ENCODE data around the gene CACTIN.
"Not testable (repeated sequence)": the region's sequence is repeated elsewhere in the genome, so short reads cannot be mapped to it uniquely, and the experiment has no call there.

Gene CACTIN

GRCh38 chr19:3585301-3586126, 41.1 kb downstream of the CACTIN start, which contains the start of gene GIPC3:
Gene GIPC3 (plus strand): TSS chr19:3585478. CDS start chr19:3585598, 120 bp downstream.
- H3K27ac ChIP-seq = no peak within 1 kb of the TSS
- no peak for DNase-seq (ENCODE audit: low spot score)
- peak within 1 kb of the TSS; percentile 62 for H3K4me3 ChIP-seq
- TF ChIP-seq, protein P1, sequence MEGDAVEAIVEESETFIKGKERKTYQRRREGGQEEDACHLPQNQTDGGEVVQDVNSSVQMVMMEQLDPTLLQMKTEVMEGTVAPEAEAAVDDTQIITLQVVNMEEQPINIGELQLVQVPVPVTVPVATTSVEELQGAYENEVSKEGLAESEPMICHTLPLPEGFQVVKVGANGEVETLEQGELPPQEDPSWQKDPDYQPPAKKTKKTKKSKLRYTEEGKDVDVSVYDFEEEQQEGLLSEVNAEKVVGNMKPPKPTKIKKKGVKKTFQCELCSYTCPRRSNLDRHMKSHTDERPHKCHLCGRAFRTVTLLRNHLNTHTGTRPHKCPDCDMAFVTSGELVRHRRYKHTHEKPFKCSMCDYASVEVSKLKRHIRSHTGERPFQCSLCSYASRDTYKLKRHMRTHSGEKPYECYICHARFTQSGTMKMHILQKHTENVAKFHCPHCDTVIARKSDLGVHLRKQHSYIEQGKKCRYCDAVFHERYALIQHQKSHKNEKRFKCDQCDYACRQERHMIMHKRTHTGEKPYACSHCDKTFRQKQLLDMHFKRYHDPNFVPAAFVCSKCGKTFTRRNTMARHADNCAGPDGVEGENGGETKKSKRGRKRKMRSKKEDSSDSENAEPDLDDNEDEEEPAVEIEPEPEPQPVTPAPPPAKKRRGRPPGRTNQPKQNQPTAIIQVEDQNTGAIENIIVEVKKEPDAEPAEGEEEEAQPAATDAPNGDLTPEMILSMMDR (IDR thresholded peaks at IDR 0.05) = no peak

- not testable (repeated sequence) for DNase-seq (ENCODE audit: low spot score); H3K4me3 ChIP-seq; H3K27ac ChIP-seq
These were observed 42.4 kb downstream of the CACTIN start for GRCh38 chr19:3584036-3584802.

GRCh38 chr19:3581792-3582191, 44.8 kb downstream of the CACTIN start:
- H3K27ac ChIP-seq; H3K4me3 ChIP-seq; DNase-seq (ENCODE audit: low spot score): not testable (repeated sequence)

- no peak overlapping the region for H3K4me3 ChIP-seq
- no peak for DNase-seq (ENCODE audit: low spot score)
- peak overlapping the region; percentile 29 to 84 for H3K27ac ChIP-seq
- TF ChIP-seq, protein P1 (IDR thresholded peaks at IDR 0.05) = no peak
These were observed 46.2 kb downstream of the CACTIN start for GRCh38 chr19:3580156-3580934.

- TF ChIP-seq, protein P1 (IDR thresholded peaks at IDR 0.05) = no peak
- H3K4me3 ChIP-seq = no peak overlapping the region
- DNase-seq (ENCODE audit: low spot score) = no peak
- no peak overlapping the region for H3K27ac ChIP-seq
These were observed 48.2 kb downstream of the CACTIN start for GRCh38 chr19:3578390-3578789.

GRCh38 chr19:3577723-3578344, 48.8 kb downstream of the CACTIN start:
- DNase-seq (ENCODE audit: low spot score) = no peak
- Histone ChIP-seq H3K27ac (peak overlapping the region in 1 of 2 donors; percentile 87), H3K4me3 (no peak overlapping the region)
- TF ChIP-seq, protein P1 (IDR thresholded peaks at IDR 0.05) = no peak

DNA sequence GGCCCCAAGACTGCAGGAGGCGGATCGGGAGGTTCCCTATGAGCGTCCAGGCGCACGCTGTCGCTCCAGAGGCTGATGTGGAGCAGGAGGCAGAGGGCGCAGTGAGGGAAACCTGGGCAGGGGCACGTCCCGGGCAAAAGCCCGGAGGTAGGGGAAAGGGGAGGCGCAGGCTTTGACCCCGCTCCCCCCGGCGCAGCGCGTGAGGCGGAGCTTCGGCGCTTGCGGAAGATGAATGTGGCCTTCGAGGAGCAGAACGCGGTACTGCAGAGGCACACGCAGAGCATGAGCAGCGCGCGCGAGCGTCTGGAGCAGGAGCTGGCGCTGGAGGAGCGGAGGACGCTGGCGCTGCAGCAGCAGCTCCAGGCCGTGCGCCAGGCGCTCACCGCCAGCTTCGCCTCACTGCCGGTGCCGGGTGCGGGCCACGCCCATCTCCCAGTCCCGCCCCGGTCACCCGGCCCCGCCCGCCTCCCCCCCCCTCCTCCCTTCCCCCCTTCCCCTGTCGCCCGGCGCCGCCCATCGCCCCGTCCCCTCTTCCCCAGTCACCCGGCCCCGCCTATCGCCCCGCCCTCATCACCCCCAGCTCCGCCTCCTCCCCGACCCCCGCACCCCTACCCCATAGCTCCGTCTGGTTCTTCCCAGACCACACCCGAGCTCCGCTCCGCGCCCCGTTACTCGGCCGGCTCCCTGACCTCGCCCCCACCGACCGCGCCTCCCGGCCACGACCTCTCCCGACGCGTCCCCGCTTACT, 49.7 kb downstream of the CACTIN start:
- peak overlapping the region in 1 of 2 donors; percentile 87 for H3K27ac ChIP-seq
- H3K4me3 ChIP-seq = peak overlapping the region; percentile 67
- TF ChIP-seq, protein P1 (IDR thresholded peaks at IDR 0.05) = no peak
- DNase-seq (ENCODE audit: low spot score) = no peak

Measured in coronary artery (tissue), 2 donors.